MCF 10A (cell line): ENCODE measurements around the gene HOXA3. TPM values are rescaled to one million over a fixed set of nuclear protein-coding genes. Genes with fewer than 3 reads are reported as not detected.

Experiments
- BruUV-seq: library from RNA; stranded (reverse); fragments of 400-500 nt; replicated peaks from 2 replicates; lab custom pipeline; 2021; lab: Mats Ljungman, UMichigan
- CTCF ChIA-PET: fragments of 300-600 bp; sonication (Branson Sonifier 250); formaldehyde crosslinking; extraction: SDS; loops from one replicate; lab custom pipeline; 2021; ENCODE audit warnings: antibody characterized with exemption, inconsistent platforms; lab: Yijun Ruan, JAX
- POLR2A ChIA-PET: fragments of 300-600, 350-650 bp; sonication (Branson Sonifier 250); formaldehyde crosslinking; extraction: SDS; loops from one replicate; lab custom pipeline; 2020; ENCODE audit warnings: antibody characterized with exemption, inconsistent platforms; lab: Yijun Ruan, JAX
- DNase-seq: peaks from one replicate; pipeline ENCODE4 v3.0.0-alpha.2; 2018; ENCODE audit not compliant: unreplicated experiment
- H3K27ac Mint-ChIP-seq: one replicate; pipeline ENCODE4 v1.8.0; 2022; ENCODE audit warnings: mild to moderate bottlenecking, low read depth, mixed read lengths; ENCODE audit not compliant: unreplicated experiment
- H3K27me3 Mint-ChIP-seq: one replicate; pipeline ENCODE4 v1.8.0; 2022; ENCODE audit warnings: mixed read lengths; ENCODE audit not compliant: insufficient read depth, unreplicated experiment
- H3K36me3 Mint-ChIP-seq: one replicate; pipeline ENCODE4 v1.8.0; 2022; ENCODE audit warnings: mild to moderate bottlenecking, moderate library complexity, mixed read lengths; ENCODE audit not compliant: insufficient read depth, unreplicated experiment
- H3K4me1 Mint-ChIP-seq: one replicate; pipeline ENCODE4 v1.8.0; 2022; ENCODE audit warnings: mixed read lengths; ENCODE audit not compliant: insufficient read depth, unreplicated experiment
- H3K4me3 Mint-ChIP-seq: one replicate; pipeline ENCODE4 v1.8.0; 2022; ENCODE audit warnings: mild to moderate bottlenecking, moderate library complexity, mixed read lengths; ENCODE audit not compliant: unreplicated experiment
- H3K9me3 Mint-ChIP-seq: one replicate; pipeline ENCODE4 v1.8.0; 2022; ENCODE audit warnings: mixed read lengths; ENCODE audit not compliant: unreplicated experiment
- intact Hi-C: fragments of 100-400 bp; cut with micrococcal nuclease; formaldehyde crosslinking; loops from 2 replicates; pipeline ENCODE4 v1.14.1; 2022
- total RNA-seq: library from RNA; stranded (reverse); gene quantifications from 2 replicates; pipeline ENCODE4 v1.2.3, GENCODE V29; 2022
- TF ChIP-seq, protein P1 (sequence below): fragments of 200-600 bp; IDR thresholded peaks from one replicate; pipeline ENCODE4 v1.8.0; 2022; ENCODE audit warnings: antibody characterized with exemption, mild to moderate bottlenecking; ENCODE audit not compliant: unreplicated experiment

Gene HOXA3
- total RNA-seq, 1 experiment from 2014 or later: 8.2 TPM

DNA sequence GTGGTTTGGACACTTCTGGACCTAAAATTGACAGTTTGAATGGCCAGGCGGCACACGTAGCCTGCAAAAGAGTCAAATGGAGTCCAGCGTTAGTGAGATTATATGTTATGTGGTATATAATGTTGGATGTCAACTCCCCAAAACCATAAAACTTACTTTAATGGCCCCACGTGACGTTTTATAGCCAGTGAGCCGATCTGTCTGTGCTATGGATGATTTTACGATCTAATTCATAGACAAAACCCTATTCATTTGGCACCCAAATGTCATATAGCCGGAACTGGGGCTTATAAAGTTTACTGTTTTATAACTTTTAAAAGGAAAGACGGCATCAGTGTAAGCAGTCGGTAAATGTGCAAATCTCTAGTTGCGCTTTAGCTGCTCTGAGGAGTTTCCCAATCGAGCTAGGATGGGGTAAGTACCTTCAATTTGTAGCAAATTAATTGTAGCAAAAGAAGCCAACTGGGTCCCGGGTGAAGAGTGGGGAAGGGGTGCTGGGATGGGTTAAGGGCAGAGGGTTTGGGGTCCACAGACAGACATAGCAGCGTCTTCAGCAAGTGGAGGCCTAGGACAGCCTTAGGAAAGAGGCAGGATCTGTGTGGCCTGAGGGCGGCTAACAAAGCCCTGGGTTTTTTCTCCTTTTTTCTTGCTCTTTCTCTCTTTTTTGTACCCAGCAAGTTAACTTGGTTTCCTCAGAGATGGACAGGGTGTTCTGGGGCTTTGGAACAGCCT, 12.1 kb downstream of the HOXA3 start:
- intact Hi-C loops: loop anchor here (5.0 kb wide), 3 partner anchors 473 to 938 kb away; partner anchors contain the start of genes CBX3 and HNRNPA2B1
- TSS peak; percentile 63 for BruUV-seq
- peaks cover 45% of the 10 kb centered on the region for H3K4me1 Mint-ChIP-seq
- H3K27ac Mint-ChIP-seq: peak overlapping the region; percentile 99
- peak; percentile 56 for DNase-seq
- POLR2A ChIA-PET: interaction anchor here (0.6 to 7.2 kb wide), 26 partner anchors 9 to 942 kb away, joined by 3 to 459 read pairs (median 10); partner anchors contain the start of genes HNRNPA2B1, HOXA1, HOXA4 and HOXA9
- H3K36me3 Mint-ChIP-seq: peaks cover 29% of the 10 kb centered on the region
- TF ChIP-seq, protein P1, sequence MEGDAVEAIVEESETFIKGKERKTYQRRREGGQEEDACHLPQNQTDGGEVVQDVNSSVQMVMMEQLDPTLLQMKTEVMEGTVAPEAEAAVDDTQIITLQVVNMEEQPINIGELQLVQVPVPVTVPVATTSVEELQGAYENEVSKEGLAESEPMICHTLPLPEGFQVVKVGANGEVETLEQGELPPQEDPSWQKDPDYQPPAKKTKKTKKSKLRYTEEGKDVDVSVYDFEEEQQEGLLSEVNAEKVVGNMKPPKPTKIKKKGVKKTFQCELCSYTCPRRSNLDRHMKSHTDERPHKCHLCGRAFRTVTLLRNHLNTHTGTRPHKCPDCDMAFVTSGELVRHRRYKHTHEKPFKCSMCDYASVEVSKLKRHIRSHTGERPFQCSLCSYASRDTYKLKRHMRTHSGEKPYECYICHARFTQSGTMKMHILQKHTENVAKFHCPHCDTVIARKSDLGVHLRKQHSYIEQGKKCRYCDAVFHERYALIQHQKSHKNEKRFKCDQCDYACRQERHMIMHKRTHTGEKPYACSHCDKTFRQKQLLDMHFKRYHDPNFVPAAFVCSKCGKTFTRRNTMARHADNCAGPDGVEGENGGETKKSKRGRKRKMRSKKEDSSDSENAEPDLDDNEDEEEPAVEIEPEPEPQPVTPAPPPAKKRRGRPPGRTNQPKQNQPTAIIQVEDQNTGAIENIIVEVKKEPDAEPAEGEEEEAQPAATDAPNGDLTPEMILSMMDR: no peak
- no peaks in the 10 kb centered on the region for H3K27me3 Mint-ChIP-seq
- peak overlapping the region; percentile 100 for H3K4me3 Mint-ChIP-seq
- CTCF ChIA-PET: interaction anchor here (0.6 to 6.7 kb wide), 15 partner anchors 9 to 477 kb away, joined by 3 to 190 read pairs (median 4); no protein-coding TSS in a partner anchor
- no peaks in the 10 kb centered on the region for H3K9me3 Mint-ChIP-seq

DNA sequence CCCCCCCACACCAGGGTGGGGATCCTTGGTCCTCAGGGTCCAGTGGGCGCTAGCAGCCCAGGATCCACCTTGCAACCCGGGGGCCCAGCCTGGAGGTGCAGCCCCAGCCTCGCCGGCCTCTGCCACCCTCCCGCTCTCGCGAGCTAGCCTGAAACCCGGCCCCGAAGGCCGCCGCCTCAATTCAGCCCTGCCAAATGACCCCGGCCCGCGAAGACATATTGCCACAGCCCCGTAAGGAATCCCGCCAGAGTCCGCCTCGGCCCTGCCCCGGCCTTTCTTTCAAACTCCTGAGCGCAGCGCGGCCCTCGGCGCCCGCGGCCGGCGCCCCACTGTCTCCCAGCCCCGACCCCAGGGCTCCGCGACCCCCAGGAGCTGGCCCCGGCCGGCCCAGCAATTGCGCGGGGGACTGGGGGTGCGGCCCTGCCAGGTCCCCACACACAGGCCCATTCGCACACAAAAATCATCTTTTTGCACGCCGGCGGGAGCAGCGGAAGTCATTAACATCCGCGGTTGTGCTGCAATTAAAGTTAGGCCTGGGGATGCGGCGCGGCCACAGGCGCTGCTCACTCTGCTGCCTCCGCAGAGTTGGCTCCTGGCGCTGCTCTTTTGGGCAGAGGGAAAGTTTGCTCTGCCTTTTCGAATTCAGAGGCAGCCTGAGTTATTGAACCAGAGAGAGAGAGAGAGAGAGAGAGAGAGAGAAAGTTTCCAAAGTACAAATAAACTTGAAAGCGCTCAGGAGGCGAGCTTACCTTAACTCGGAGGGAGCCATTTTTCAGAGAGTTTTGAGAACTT, 12.9 kb downstream of the HOXA3 start:
- peak overlapping the region; percentile 99 for H3K27ac Mint-ChIP-seq
- intact Hi-C loops: loop anchor here (5.0 kb wide), 3 partner anchors 472 to 937 kb away; partner anchors contain the start of genes CBX3 and HNRNPA2B1
- peak overlapping the region; percentile 100 for H3K4me3 Mint-ChIP-seq
- POLR2A ChIA-PET: interaction anchor here (0.6 to 7.2 kb wide), 20 partner anchors 8 to 935 kb away, joined by 3 to 459 read pairs (median 32); partner anchors contain the start of genes HOXA1, HOXA4, HOXA9 and SKAP2
- no peaks in the 10 kb centered on the region for H3K27me3 Mint-ChIP-seq
- CTCF ChIA-PET: interaction anchor here (0.6 to 6.7 kb wide), 9 partner anchors 10 to 476 kb away, joined by 3 to 190 read pairs (median 3); no protein-coding TSS in a partner anchor
- TF ChIP-seq, protein P1: no peak
- BruUV-seq: no TSS peak
- H3K9me3 Mint-ChIP-seq: no peaks in the 10 kb centered on the region
- H3K4me1 Mint-ChIP-seq: peaks cover 52% of the 10 kb centered on the region
- peaks cover 27% of the 10 kb centered on the region for H3K36me3 Mint-ChIP-seq
- DNase-seq: peak; percentile 61

DNA sequence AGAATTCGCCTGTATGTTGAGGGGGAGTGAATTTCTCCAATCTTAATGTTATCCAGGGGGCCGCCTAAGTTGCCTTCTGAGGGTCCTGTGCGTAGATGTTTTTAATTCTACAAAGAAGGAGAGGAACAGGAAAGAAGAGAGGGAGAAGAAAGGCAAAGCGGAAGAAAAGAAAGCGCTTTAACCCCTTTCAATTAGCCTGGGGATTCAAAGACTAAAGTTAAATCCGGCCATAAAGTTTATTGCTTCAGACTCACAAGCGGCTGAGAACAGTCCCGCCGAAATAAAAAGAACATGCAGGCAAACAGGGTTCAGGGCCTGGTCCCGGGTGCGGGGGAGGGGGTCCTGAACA, 13.4 kb downstream of the HOXA3 start:
- TF ChIP-seq, protein P1: no peak
- peak overlapping the region; percentile 100 for H3K4me3 Mint-ChIP-seq
- no peaks in the 10 kb centered on the region for H3K27me3 Mint-ChIP-seq
- DNase-seq: peak; percentile 53
- H3K4me1 Mint-ChIP-seq: peaks cover 58% of the 10 kb centered on the region
- H3K27ac Mint-ChIP-seq: peak overlapping the region; percentile 99
- intact Hi-C loops: no loop called here
- H3K9me3 Mint-ChIP-seq: no peaks in the 10 kb centered on the region
- H3K36me3 Mint-ChIP-seq: peaks cover 24% of the 10 kb centered on the region
- ChIA-PET POLR2A (interaction anchor here (1.2 to 7.2 kb wide), 10 partner anchors 8 to 292 kb away, joined by 3 to 459 read pairs (median 54); partner anchors contain the start of genes HOXA1, HOXA4, HOXA9 and SKAP2), CTCF (interaction anchor here (0.6 to 6.7 kb wide), 3 partner anchors 11 to 282 kb away, joined by 3 to 190 read pairs (median 3); no protein-coding TSS in a partner anchor)
- no TSS peak for BruUV-seq
